Renal cortex interstitium (tissue), 15 donors: ENCODE data around the gene CAMSAP2. TPM values are rescaled to one million over a fixed set of nuclear protein-coding genes. Genes with fewer than 3 reads are reported as not detected.

Experiments
- DNase-seq, 11 donors: peaks; one replicate each; pipeline ENCODE4 v3.0.0-alpha.2; 2013; ENCODE audit warnings: low read depth in 9 of 11, low spot score in 4 of 11; ENCODE audit errors: extremely low read depth in 1 of 11
- long read RNA-seq, 16 experiments: transcript quantifications; one replicate each; lab custom pipeline, GENCODE V29; 2026
- polyA plus RNA-seq, 3 donors: library from polyadenylated mRNA; unstranded; fragments of 120-200 nt; gene quantifications; one replicate each; pipeline ENCODE4 v1.2.1, GENCODE V29; 2013; ENCODE audit not compliant: insufficient read length in 3 of 3

Gene CAMSAP2
- 10 to 100 TPM; 35.8 to 41.0 (median 36.0) TPM for polyA plus RNA-seq
- long read RNA-seq, donor 1 = 0 reads
- long read RNA-seq, donor 2, partial matches to known transcripts = 0 of 1 reads
- long read RNA-seq, donor 2, other reads (novel, unspliced or antisense) = 0 of 1 reads
- long read RNA-seq, donor 3, partial matches to known transcripts = 10 of 10 reads
- long read RNA-seq, donor 3, other reads (novel, unspliced or antisense) = 0 of 10 reads
- long read RNA-seq, donor 4, full-length matches to known transcripts = 1 of 1 reads
- long read RNA-seq, donor 4, partial matches to known transcripts = 0 of 1 reads
- long read RNA-seq, donor 4, other reads (novel, unspliced or antisense) = 0 of 1 reads
- long read RNA-seq, donor 5 = 0 reads
- long read RNA-seq, donor 6 = 0 reads
- long read RNA-seq, donor 7, full-length matches to known transcripts = 1 of 1 reads
- long read RNA-seq, donor 7, partial matches to known transcripts = 0 of 1 reads
- long read RNA-seq, donor 7, other reads (novel, unspliced or antisense) = 0 of 1 reads
- long read RNA-seq, donor 8, full-length matches to known transcripts = 2 of 7 reads
- long read RNA-seq, donor 8, partial matches to known transcripts = 5 of 7 reads
- long read RNA-seq, donor 8, other reads (novel, unspliced or antisense) = 0 of 7 reads
- long read RNA-seq, donor 9 = 0 reads
- long read RNA-seq, donor 10 = 0 reads
- long read RNA-seq, donor 11 = 0 reads
- long read RNA-seq, donor 12 = 0 reads
- long read RNA-seq, donor 13, partial matches to known transcripts = 9 of 10 reads
- long read RNA-seq, donor 13, other reads (novel, unspliced or antisense) = 0 of 10 reads
- long read RNA-seq, donor 14 = 0 reads
- long read RNA-seq, donor 15 = 0 reads
- long read RNA-seq, donor 16, partial matches to known transcripts = 8 of 10 reads
- long read RNA-seq, donor 16, other reads (novel, unspliced or antisense) = 0 of 10 reads

- DNase-seq = peak; percentile 73 to 94 (median 88)
These were observed at the start of gene CAMSAP2 for GRCh38 chr1:200738327-200738948. TSS of gene CAMSAP2 (plus strand) at chr1:200738893. CDS start at chr1:200739828, 935 bp downstream.

GRCh38 chr1:200692316-200692715 is 46.4 kb upstream of the CAMSAP2 start:
- no peak for DNase-seq

GRCh38 chr1:200693327-200693726 is 45.4 kb upstream of the CAMSAP2 start:
- no peak for DNase-seq

- no peak for DNase-seq
These were observed 44.0 kb upstream of the CAMSAP2 start for GRCh38 chr1:200694738-200695137.

- no peak for DNase-seq
These were observed 38.8 kb upstream of the CAMSAP2 start for GRCh38 chr1:200699871-200700270.

- DNase-seq = no peak
These were observed 33.6 kb upstream of the CAMSAP2 start for GRCh38 chr1:200704986-200705500.

- DNase-seq = no peak
These were observed 32.4 kb upstream of the CAMSAP2 start for GRCh38 chr1:200706111-200706814.

- DNase-seq = no peak
These were observed 31.6 kb upstream of the CAMSAP2 start for GRCh38 chr1:200707116-200707515.

- DNase-seq = no peak
These were observed 30.5 kb upstream of the CAMSAP2 start for GRCh38 chr1:200708161-200708560.

GRCh38 chr1:200708769-200709168 is 29.9 kb upstream of the CAMSAP2 start:
- DNase-seq = no peak

GRCh38 chr1:200710166-200710565 is 28.5 kb upstream of the CAMSAP2 start:
- no peak for DNase-seq

- DNase-seq = no peak
These were observed 24.0 kb upstream of the CAMSAP2 start for GRCh38 chr1:200714504-200715187.

- no peak for DNase-seq
These were observed 18.5 kb upstream of the CAMSAP2 start for GRCh38 chr1:200720199-200720598.

GRCh38 chr1:200724064-200724463 is 14.6 kb upstream of the CAMSAP2 start:
- no peak for DNase-seq

- DNase-seq = no peak
These were observed 11.4 kb upstream of the CAMSAP2 start for GRCh38 chr1:200727257-200727656.

GRCh38 chr1:200729863-200730262 is 8.8 kb upstream of the CAMSAP2 start:
- DNase-seq = no peak

- no peak for DNase-seq
These were observed 6.9 kb upstream of the CAMSAP2 start for GRCh38 chr1:200731654-200732332.

GRCh38 chr1:200732438-200732837 is 6.3 kb upstream of the CAMSAP2 start:
- DNase-seq = no peak
